GM19193 (cell line): Measurements from ENCODE around the gene RGS6.

Source experiments
- POLR2A ChIP-seq: IDR thresholded peaks from 4 replicates; pipeline ENCODE4 v1.6.1; 2011; ENCODE audit not compliant: insufficient read depth, insufficient read length; ENCODE audit errors: extremely low read depth

Gene RGS6

GRCh38 chr14:72196237-72197015 lies 264.2 kb downstream of the RGS6 start:
- TF ChIP-seq POLR2A, result no peak

- TF ChIP-seq POLR2A, result no peak
These were observed 269.4 kb downstream of the RGS6 start for GRCh38 chr14:72201645-72202044.

- no peak for TF ChIP-seq POLR2A
These were observed 281.2 kb downstream of the RGS6 start for GRCh38 chr14:72213424-72213823.

- no peak for TF ChIP-seq POLR2A
These were observed 282.9 kb downstream of the RGS6 start for GRCh38 chr14:72215080-72215479.

- TF ChIP-seq POLR2A, result no peak
These were observed 284.9 kb downstream of the RGS6 start for GRCh38 chr14:72217135-72217534.

GRCh38 chr14:72222046-72222445 lies 289.8 kb downstream of the RGS6 start:
- no peak for TF ChIP-seq POLR2A

GRCh38 chr14:72236629-72237028 lies 304.4 kb downstream of the RGS6 start:
- no peak for TF ChIP-seq POLR2A

- TF ChIP-seq POLR2A, result no peak
These were observed 305.8 kb downstream of the RGS6 start for GRCh38 chr14:72237722-72238666.

- no peak for TF ChIP-seq POLR2A
These were observed 311.4 kb downstream of the RGS6 start for GRCh38 chr14:72243309-72244293.

- no peak for TF ChIP-seq POLR2A
These were observed 315.8 kb downstream of the RGS6 start for GRCh38 chr14:72247896-72248465.

GRCh38 chr14:72253503-72253902 lies 321.3 kb downstream of the RGS6 start:
- TF ChIP-seq POLR2A, result no peak

- no peak for TF ChIP-seq POLR2A
These were observed 322.1 kb downstream of the RGS6 start for GRCh38 chr14:72254202-72254936.

- TF ChIP-seq POLR2A, result no peak
These were observed 322.8 kb downstream of the RGS6 start for GRCh38 chr14:72254937-72255472.

- TF ChIP-seq POLR2A, result no peak
These were observed 323.8 kb downstream of the RGS6 start for GRCh38 chr14:72256055-72256454.

GRCh38 chr14:72261068-72261467 lies 328.8 kb downstream of the RGS6 start:
- TF ChIP-seq POLR2A, result no peak
